Epithelial cell of esophagus (primary cell): ENCODE data around the gene LRRC26.
A peak's percentile ranks its signal among the peaks of the same experiment; 100 is the strongest.

Source experiments
- DNase-seq: peaks from one replicate; pipeline ENCODE4 v3.0.0; 2010; ENCODE audit warnings: low read depth
- H3K4me3 ChIP-seq: 2 replicates; pipeline ENCODE4 v1.5.1; 2011; ENCODE audit warnings: mild to moderate bottlenecking, low read length, control low read depth
- TF ChIP-seq, protein P1 (sequence below): IDR thresholded peaks from 2 replicates; pipeline ENCODE4 v1.5.1; 2011; ENCODE audit warnings: low read depth, mild to moderate bottlenecking, low read length, control low read depth, inconsistent platforms; ENCODE audit not compliant: insufficient read depth; ENCODE audit errors: missing control alignments

Gene LRRC26

DNA sequence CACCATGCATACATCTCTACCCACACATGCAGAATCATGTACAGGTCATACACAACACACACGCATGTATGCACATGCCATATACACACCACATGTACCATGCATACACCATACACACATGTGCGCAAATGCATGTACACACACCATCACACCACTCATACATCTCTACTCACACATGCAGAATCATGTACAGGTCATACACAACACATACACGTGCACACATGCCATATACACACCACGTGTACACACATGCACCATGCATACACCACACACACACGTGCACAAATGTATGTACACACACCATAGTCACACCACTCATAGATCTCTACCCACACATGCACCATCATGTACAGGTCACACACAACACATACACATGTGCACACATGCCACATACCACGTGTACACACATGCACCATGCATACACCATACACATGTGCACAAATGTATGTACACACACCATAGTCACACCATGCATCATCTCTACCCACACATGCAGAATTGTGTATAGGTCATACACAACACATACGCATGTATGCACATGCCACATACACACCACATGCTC is 16.9 kb downstream of the LRRC26 start:
- H3K4me3 ChIP-seq: no peak overlapping the region
- TF ChIP-seq, protein P1, sequence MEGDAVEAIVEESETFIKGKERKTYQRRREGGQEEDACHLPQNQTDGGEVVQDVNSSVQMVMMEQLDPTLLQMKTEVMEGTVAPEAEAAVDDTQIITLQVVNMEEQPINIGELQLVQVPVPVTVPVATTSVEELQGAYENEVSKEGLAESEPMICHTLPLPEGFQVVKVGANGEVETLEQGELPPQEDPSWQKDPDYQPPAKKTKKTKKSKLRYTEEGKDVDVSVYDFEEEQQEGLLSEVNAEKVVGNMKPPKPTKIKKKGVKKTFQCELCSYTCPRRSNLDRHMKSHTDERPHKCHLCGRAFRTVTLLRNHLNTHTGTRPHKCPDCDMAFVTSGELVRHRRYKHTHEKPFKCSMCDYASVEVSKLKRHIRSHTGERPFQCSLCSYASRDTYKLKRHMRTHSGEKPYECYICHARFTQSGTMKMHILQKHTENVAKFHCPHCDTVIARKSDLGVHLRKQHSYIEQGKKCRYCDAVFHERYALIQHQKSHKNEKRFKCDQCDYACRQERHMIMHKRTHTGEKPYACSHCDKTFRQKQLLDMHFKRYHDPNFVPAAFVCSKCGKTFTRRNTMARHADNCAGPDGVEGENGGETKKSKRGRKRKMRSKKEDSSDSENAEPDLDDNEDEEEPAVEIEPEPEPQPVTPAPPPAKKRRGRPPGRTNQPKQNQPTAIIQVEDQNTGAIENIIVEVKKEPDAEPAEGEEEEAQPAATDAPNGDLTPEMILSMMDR: no peak
- no peak for DNase-seq

DNA sequence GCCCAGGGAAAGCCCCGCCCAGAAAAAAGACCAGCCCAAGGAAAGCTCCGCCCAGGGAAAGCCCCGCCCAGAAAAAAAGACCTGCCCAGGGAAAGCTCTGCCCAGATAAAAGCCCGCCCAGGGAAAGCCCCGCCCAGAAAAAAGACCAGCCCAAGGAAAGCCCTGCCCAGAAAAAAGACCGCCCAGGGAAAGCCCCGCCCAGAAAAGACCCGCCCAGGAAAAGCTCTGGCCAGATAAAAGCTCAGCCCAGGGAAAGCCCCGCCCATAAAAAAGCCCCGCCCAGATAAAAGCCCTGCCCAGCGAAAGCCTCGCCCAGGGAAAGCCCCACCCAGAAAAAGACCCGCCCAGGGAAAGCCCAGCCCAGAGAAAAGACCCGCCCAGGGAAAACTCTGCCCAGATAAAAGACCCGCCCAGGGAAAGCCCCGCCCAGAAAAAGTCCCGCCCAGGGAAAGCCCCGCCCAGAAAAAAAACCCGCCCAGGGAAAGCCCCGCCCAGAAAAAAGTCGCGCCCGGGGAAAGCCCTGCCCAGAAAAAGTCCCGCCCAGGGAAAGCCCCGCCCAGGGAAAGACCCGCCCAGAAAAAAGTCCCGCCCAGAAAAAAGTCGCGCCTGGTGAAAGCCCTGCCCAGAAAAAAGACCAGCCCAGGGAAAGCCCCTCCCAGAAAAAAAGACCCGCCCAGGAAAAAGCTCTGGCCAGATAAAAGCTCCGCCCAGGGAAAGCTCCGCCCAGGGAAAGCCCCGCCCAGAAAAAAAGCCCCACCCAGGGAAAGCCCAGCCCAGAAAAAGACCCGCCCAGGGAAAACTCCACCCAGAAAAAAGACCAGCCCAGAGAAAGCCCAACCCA is 19.0 kb downstream of the LRRC26 start:
- peak; percentile 58 for DNase-seq
- H3K4me3 ChIP-seq: no peak overlapping the region
- TF ChIP-seq, protein P1: no peak

DNA sequence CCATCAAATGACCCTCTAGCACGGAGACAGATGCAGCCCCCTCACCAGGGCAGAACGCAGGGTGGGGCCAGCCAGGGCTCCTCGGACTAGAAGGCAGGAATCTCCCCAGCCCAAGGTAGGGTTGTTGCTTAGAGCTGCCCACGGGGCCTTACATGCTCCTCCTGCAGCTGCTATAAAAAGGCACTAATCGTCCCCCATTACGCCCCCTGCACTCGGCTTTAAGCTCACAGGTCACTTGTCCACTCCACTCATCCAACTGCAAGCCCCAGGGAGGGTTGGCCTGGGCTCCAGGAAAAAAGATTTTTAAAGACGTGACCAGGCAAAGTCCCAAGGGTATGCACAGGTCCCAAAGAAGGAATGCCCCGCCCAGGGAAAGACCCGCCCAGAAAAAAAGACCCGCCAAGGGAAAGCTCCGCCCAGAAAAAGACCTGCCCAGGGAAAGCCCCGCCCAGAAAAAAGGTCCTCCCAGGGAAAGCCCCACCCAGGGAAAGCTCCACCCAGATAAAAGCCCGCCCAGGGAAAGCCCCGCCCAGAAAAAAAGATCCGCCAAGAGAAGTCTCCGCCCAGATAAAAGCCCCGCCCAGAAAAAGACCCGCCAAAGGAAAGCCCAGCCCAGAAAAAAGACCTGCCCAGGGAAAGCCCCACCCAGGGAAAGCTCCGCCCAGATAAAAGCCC is 19.8 kb downstream of the LRRC26 start:
- DNase-seq: peak; percentile 17
- TF ChIP-seq, protein P1: no peak
- no peak overlapping the region for H3K4me3 ChIP-seq

DNA sequence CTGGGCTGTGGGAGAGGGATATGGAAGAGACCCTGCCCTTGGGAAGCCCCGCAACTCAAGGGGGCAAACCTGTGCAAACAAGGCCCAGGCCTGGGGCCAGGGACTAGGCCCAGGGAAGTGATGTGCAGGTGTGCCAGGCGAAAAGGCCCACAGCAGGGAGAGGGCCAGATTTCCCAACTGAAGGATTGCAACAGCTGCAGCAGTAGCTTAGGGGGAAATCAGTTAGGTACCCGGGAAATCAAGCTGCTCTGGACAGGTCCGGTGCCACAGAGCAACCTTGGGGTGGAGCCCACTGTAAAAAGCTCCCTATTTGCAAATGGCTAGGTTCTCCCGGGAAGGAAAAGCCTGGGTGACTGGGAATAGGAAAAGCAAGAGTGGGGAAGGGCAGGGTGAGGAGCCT is 20.5 kb downstream of the LRRC26 start:
- H3K4me3 ChIP-seq: no peak overlapping the region

DNA sequence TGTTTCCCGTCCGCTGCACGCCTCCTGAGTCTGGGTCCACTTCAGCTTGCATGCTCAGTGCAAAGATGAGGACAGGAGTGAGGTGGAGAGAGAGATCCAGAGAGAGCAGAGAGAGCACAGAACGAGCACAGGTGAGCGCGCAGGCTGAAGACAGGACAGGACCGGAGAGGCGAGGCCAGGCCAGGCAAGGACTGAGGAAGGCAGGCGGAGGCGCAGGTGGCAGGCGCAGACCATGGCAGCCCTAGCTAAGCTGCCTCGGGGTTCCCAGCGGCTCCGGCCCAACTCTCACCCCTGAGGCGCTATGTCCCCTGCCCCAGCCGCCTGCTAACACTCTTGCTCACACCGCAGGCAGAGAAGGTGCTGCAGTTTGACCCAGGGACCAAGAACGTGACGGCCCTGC is 21.2 kb downstream of the LRRC26 start:
- no peak overlapping the region for H3K4me3 ChIP-seq
- no peak for DNase-seq
- TF ChIP-seq, protein P1: no peak

More for the DNA sequence above, 20.5 kb downstream of the LRRC26 start:
- TF ChIP-seq, protein P1: no peak
- no peak for DNase-seq

DNA sequence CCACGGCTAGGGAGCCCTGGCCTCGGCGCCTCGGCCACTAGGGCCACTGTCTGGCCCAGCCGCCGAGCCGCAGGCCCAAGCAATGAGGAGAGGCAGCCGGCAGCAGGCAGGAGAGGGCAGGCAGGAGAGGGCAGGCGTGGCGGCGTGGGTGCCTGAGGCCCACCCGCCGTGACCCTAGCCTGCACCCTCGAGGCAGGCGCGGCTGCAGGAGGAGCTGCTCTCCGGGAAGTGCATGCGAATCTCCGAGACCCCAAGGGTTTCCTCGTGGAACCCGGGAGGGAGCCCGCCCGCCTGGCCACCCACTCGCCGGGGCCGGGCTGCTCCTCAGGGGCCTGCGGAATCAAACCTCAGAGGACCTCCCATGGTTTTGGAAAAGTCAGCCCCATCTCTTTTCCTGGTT is 21.6 kb downstream of the LRRC26 start:
- DNase-seq: no peak
- TF ChIP-seq, protein P1: no peak
- H3K4me3 ChIP-seq: no peak overlapping the region
